Activated CD4-positive, alpha-beta T cell treated with anti-CD3 and anti-CD28 coated beads for 48 hours (primary cell): ENCODE measurements around the gene WASF3.

Experiments used
- DNase-seq: peaks from one replicate; pipeline ENCODE4 v3.0.0-alpha.2; 2020

The WASF3 gene

GRCh38 chr13:26688286-26688685 lies 130.8 kb downstream of the WASF3 start:
- no peak for DNase-seq

DNA sequence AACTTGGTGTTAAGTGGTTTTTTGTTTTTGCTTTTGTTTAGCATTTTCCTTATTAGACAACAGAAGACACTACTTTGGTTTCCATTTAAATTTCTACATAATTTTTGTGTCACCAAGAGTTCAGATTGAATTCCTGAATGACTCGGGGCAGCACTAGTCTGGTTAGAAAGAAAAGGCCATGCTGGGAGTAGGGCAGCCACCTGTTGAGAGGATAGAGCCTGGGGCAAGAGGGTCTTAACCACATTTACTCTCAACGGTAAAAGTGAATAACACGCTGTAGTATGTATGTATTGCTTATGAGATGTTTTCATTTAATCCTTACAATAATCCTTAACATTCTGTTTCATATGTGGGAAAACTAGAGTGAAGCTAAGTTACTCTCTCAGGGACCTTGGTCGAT lies 131.5 kb downstream of the WASF3 start:
- DNase-seq, result no peak

GRCh38 chr13:26693749-26694463 lies 136.4 kb downstream of the WASF3 start:
- DNase-seq, result no peak

DNA sequence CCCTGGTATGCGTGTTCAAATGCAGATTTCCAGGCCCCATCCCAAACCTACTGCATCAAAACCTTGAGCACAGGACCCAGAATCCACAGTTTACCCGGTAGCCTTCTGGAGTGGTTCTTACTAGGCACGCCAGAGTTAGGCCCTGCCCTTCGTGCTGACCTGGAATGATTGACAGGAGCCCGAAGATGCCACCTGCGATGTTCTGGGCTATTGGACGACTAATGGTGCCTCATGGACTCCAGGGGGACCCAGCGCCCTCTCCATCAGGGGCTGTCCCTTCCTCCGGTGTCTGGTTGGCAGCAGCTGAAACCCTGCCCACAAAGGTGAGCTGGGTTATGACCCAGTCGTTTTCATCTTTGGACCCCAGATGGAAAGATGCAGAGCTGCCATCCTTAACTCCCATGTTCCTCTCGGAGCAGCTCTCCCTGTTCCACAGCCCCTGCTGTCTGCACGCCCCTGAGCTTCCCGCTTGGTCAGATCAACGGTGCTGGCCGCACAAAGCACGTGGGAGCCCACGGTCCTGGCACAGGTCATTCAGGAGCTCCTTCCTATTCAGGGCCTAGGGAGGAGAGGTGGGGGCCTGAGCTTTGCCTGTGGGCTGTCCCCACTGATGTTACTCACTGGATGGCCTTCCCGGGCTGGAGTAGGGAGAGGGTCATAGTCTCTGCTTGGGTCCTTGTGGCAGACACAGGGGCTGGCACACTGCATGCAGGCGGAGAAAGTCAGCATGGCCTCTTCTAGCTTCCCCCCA lies 137.3 kb downstream of the WASF3 start:
- DNase-seq, result no peak

GRCh38 chr13:26695360-26695705 lies 137.8 kb downstream of the WASF3 start:
- DNase-seq, result no peak

GRCh38 chr13:26695891-26696311 lies 138.4 kb downstream of the WASF3 start:
- DNase-seq, result no peak

- DNase-seq, result no peak
Observed at GRCh38 chr13:26697069-26697955, 139.8 kb downstream of the WASF3 start.

GRCh38 chr13:26698392-26699196 lies 141.1 kb downstream of the WASF3 start:
- peak; percentile 86 for DNase-seq

- DNase-seq, result no peak
Observed at GRCh38 chr13:26699197-26699490, 141.7 kb downstream of the WASF3 start.

DNA sequence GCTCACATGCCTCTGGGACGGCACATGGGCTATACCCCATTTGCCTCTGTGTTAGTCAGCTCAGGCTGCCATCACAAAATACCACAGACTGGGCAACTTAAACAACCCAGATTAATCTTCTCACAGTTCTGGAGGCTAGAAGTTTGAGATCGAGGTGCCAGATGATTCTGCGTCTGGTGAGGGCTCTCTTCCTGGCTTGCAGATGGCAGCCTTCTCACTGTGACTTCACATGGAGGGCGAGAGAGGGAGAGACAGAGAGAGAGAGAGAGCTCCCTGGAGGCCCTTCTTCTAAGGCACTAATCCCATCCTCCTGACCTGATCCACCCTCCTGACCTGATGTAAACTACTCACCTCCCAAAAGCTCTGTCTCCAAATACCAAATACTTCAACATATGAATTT lies 148.1 kb downstream of the WASF3 start:
- no peak for DNase-seq

- no peak for DNase-seq
Observed at GRCh38 chr13:26706381-26706780, 148.9 kb downstream of the WASF3 start.

DNA sequence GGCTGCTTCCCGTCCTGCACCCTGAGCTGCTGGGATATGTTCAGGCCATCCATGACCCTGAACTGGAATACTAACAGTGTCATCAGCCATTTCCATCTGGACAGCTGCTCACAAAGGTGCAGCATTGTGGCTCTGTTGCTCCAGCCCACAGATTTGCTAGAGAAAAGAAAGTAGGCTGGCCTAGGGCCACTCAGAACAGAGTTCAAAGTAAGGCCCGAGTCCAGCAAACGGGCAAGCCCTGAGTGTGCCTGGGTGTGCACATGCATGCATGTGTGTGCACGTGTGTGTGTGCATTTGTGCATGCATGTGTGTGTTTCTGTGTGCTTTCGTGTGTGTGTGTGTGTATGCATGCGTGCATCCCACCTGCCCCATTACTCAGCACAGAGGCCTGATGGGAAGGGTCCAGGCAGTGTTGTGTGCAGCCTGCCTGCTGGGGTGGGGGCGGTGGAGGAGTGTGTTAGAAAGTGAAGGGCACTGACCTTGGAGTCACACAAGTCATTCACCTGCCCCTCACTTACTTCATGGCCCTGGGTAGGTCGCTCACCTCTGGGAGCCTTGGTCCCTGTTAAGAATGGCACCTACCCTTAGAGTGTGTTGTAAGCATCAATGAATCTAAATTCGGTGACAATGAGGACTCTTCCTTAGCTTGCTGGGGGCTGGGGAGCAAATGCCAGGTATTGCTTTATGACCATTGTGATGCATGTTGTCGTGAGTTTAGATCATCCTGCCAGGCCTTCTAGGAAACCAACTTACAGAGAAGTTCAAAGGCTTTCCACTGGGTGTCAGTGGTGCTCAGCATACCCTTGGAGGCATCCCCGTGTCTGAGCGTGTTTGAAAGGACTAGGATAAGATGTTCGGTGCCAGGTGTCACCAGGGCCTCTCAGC lies 149.9 kb downstream of the WASF3 start:
- DNase-seq, result peak; percentile 51

DNA sequence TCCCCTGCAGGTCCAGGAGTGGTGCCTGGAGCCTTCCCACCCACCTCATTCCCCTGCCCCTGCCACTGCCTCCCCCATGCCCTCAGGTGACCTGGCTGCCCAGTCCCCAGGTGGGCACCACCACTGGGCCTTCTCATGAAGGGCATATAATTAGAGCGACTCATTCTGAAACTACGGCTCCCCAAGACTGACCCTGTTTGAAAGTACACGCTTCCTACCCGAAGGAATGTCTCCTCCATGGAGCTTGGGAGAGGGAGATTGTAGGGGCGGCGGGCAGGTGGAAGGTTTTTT lies 150.5 kb downstream of the WASF3 start:
- DNase-seq, result no peak

DNA sequence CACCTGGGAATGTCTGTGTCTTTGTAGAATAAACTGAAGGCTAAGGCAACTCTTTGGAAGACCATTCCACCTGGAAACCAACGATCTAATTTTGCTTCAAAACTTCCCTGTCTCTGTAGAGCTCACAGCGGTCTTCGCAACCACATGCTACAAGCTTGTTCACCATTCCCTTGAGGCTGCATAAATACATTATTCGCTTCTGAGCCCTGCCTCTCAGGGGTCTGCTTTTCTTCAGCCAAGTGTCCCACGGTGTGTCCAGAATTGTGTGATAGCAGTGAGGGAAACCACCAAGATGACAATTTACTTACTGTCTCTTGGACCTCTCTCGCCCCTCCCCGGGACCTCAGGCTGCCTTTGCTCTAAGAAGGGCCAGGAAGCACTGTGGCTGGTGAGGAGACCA lies 152.0 kb downstream of the WASF3 start:
- no peak for DNase-seq

DNA sequence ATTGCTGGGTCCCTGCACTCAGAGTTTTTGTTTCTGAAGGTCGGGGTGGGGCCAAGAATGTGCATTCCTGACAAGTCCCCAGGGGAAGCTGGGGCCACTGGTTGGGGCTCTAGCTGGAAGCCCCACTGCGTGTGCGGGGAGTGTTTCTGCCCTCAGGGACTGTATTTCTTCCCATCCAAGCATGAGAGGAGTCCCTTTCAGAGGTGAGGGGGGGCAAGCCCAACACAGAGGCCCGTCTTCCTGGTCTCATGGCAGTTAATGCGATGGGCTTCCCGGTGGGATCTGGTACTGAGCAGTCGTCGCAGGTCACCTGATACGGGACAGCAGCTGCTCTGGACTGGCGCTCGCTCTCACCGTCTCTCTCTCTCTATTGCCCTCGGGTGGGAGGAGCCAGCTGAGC lies 152.7 kb downstream of the WASF3 start:
- DNase-seq, result no peak

DNA sequence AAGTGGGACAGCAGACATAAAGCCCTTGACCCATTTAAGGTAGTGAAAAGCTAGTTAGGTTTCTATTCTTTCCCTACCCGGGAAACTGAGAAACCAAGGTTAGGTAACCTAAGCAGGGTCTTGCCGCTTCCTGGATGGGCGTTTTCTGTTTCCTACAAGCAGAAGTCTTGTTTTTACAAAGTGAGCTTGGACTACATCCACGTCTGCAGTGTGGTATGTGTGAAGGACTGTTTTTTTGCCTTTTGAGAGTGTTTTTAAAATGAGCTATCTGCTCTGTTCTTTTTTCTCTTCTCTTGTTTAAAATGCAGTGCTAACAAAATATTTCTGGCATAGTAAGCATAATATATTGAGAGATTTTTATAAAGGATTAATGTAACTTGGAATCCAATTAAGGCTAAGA lies 153.7 kb downstream of the WASF3 start:
- no peak for DNase-seq

DNA sequence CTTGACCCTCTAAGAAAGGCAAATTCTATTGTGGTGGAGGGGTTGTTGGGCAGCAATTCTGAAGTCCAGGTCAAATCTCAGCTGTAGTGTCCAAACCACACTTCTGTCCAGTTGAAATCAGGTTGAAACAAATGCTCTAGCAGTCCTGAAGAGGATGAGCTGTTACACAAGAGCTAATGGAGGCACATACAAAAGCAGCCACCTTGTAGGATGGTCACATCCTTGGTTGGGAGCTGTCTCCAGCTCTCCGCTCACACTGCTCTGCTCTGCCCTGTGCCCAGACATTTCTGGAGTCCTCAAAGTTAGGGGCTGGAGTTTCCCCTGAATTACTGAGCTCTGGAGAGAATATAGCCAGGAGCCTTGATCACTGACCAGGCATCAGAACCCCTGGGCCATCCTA lies 155.9 kb downstream of the WASF3 start:
- DNase-seq, result no peak

- no peak for DNase-seq
Observed at GRCh38 chr13:26716984-26717383, 159.5 kb downstream of the WASF3 start.

- no peak for DNase-seq
Observed at GRCh38 chr13:26718146-26718545, 160.7 kb downstream of the WASF3 start.

GRCh38 chr13:26718872-26719271 lies 161.4 kb downstream of the WASF3 start:
- no peak for DNase-seq

GRCh38 chr13:26719356-26719945 lies 162.0 kb downstream of the WASF3 start:
- DNase-seq, result no peak
